GM12891 (cell line): ENCODE data around the gene GUCY1A1.

Experiments used
- DNase-seq: peaks from one replicate; pipeline ENCODE4 v3.0.0; 2011; ENCODE audit warnings: low spot score; ENCODE audit not compliant: insufficient read length
- FAIRE-seq: peaks from 2 replicates; lab custom pipeline; 2011; peaks lifted over from hg19 to GRCh38; lab: Jason Lieb, UNC
- PAX5 ChIP-seq: IDR thresholded peaks from 2 replicates; pipeline ENCODE4 v1.6.1; 2011; ENCODE audit warnings: low read length, moderate library complexity, mild to moderate bottlenecking; ENCODE audit not compliant: insufficient read depth, severe bottlenecking
- POLR2A ChIP-seq: IDR thresholded peaks from 2 replicates; pipeline ENCODE4 v1.6.1; 2011; ENCODE audit warnings: low read depth, low read length, control low read depth
- POLR2AphosphoS5 ChIP-seq: IDR thresholded peaks from 2 replicates; pipeline ENCODE4 v1.6.1; 2011; ENCODE audit warnings: low read depth, low read length, control low read depth
- POU2F2 ChIP-seq: IDR thresholded peaks from 2 replicates; pipeline ENCODE4 v1.6.1; 2011; ENCODE audit warnings: low read depth, mild to moderate bottlenecking, control low read depth, low read length, moderate library complexity
- SPI1 ChIP-seq: IDR thresholded peaks from 2 replicates; pipeline ENCODE4 v1.6.1; 2011; ENCODE audit warnings: low read depth, low read length, control low read depth
- TAF1 ChIP-seq: IDR thresholded peaks from 2 replicates; pipeline ENCODE4 v1.6.1; 2011; ENCODE audit warnings: low read depth, low read length, control low read depth

Gene GUCY1A1

GRCh38 chr4:155734951-155735350 lies 68.3 kb downstream of the GUCY1A1 start:
- DNase-seq (no peak), FAIRE-seq (no peak)
- TF ChIP-seq TAF1 (no peak), POLR2AphosphoS5 (no peak), POU2F2 (no peak)

DNA sequence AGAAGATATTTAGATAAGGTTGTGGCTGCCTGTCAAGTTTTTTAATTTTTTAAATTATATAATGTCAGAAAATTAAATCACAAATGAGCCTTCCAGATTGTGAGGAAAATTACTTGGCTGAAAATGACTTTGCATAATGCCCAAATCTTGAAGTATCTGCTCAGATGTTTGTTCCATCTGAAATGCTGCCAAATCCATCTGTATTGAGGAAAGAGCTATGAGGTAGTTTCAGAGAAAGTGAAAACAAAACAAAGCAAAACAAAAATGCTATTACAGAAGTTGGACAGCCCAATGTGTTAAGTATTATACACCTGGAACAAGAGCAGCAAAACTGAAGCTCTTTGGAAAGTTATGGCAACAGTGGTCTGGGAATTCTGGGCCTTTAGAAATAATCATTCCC lies 68.8 kb downstream of the GUCY1A1 start:
- FAIRE-seq (no peak), DNase-seq (no peak)
- TF ChIP-seq POLR2AphosphoS5: no peak
- no peak for TF ChIP-seq SPI1
- no peak for TF ChIP-seq POLR2A
- TF ChIP-seq TAF1: no peak
- no peak for TF ChIP-seq PAX5
- no peak for TF ChIP-seq POU2F2

DNA sequence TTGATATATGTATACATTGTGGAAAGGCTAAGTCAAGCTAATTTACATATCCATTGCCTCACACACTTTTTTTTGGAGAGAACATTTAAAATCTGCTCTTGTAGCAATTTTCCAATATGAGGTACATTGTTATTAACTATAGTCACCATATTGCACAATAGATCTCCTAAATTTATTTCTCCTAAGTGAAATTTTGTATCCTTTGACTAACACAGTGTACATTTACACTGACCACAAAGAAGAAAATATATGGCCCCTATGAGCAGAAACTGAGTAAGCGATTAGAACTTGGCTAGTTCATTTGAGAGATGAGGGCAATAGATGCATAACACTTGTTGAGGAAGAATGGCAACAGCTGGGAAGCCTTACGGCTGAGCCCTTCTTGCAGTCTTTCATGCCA lies 71.9 kb downstream of the GUCY1A1 start:
- DNase-seq (no peak), FAIRE-seq (no peak)
- TF ChIP-seq SPI1 (no peak), POU2F2 (no peak), POLR2AphosphoS5 (no peak), POLR2A (no peak), TAF1 (no peak), PAX5 (no peak)

GRCh38 chr4:155741546-155741945 lies 74.9 kb downstream of the GUCY1A1 start:
- FAIRE-seq: no peak

DNA sequence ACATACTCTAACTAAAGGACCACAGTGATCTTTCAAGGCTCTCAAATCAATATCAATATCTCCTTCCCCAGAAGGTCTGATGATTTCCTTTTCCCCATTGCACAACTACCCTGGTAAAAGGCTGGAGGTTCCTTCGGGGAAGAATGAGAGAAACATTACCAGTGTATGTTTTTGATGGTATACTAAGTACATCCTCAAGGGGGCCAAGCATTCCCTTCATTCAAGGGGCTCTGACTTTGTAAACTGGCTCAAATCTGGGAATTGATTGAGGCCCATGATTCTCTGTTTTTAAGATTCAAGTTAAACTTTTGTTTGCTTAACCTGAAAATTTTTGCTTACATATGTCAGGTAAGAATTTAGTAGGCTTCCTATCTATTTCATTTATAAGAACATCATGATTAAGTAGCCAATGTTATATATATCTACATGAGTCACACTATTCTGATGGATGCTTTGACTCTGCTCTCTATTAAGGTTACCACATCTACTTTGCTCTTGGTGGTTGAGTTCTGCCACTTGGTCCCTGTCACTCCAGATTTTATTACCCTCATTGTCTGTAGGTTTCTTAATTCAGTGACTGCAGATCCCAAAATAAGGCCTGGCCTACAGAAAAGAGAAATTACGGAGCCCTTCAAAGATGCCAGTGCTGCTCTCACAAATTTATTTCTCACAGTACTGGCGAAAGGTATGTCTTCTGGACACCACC lies 75.8 kb downstream of the GUCY1A1 start:
- FAIRE-seq (no peak), DNase-seq (no peak)

More at GRCh38 chr4:155741546-155741945, 74.9 kb downstream of the GUCY1A1 start:
- TF ChIP-seq TAF1 (no peak), PAX5 (no peak), SPI1 (no peak), POLR2AphosphoS5 (no peak), POU2F2 (no peak), POLR2A (no peak)
- DNase-seq: no peak

GRCh38 chr4:155745984-155746383 lies 79.3 kb downstream of the GUCY1A1 start:
- DNase-seq: no peak
- no peak for TF ChIP-seq PAX5
- no peak for TF ChIP-seq SPI1
- TF ChIP-seq TAF1: no peak
- TF ChIP-seq POU2F2: no peak
- TF ChIP-seq POLR2AphosphoS5: no peak
- no peak for TF ChIP-seq POLR2A
- FAIRE-seq: no peak

More for the DNA sequence above, 75.8 kb downstream of the GUCY1A1 start:
- TF ChIP-seq SPI1: no peak
- no peak for TF ChIP-seq PAX5
- no peak for TF ChIP-seq TAF1

GRCh38 chr4:155748039-155748438 lies 81.4 kb downstream of the GUCY1A1 start:
- TF ChIP-seq PAX5 (no peak), TAF1 (no peak), POLR2A (no peak), POLR2AphosphoS5 (no peak), POU2F2 (no peak), SPI1 (no peak)
- no peak for FAIRE-seq
- DNase-seq: no peak

DNA sequence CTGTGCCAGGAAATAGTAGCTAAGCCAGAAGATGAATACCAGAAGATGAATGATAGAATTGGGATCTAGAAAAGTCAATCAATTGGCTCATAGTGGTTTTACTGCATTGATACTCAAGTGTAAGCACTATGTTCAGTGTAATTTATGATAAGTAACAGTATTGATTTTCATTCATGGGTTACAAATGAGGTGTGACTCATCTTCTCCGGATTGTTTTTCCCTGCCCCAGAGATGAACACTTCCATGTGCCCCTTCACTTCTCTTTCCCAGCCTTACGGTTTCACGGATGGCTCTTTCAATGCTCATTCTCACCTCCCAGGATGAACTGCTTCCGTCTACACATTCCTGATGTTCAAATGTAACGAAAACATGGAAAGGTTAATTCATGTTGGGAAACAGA lies 82.4 kb downstream of the GUCY1A1 start:
- no peak for DNase-seq
- no peak for FAIRE-seq
- no peak for TF ChIP-seq POLR2A
- no peak for TF ChIP-seq POU2F2
- no peak for TF ChIP-seq SPI1
- no peak for TF ChIP-seq PAX5
- TF ChIP-seq TAF1: no peak
- no peak for TF ChIP-seq POLR2AphosphoS5

DNA sequence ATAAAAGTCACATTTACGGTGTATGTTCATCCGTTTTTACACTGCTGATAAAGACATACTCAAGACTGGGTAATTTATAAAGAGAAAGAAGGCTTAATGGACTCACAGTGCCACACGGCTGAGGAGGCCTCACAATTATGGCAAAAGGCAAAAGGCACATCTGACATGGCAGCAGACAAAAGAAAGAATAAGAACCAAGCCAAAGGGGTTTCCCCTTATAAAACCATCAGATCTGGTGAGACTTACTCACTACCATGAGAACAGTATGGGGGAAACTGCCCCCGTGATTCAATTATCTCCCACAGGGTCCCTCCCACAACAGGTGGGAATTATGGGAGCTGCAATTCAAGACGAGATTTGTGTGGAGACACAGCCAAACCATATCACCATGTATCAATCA lies 84.9 kb downstream of the GUCY1A1 start:
- DNase-seq (no peak), FAIRE-seq (no peak)
- TF ChIP-seq TAF1 (no peak), POLR2AphosphoS5 (no peak), PAX5 (no peak), POLR2A (no peak), POU2F2 (no peak), SPI1 (no peak)

GRCh38 chr4:155757745-155758265 lies 91.2 kb downstream of the GUCY1A1 start:
- TF ChIP-seq POU2F2 (no peak), POLR2AphosphoS5 (no peak)
- FAIRE-seq (no peak), DNase-seq (no peak)
